Hematopoietic multipotent progenitor cell treated with erythropoietin and hydrocortisone succinate and interleukin-3 and kit ligand, for 6 days (in vitro differentiated cells): ENCODE data around the gene PLP2.
"Not testable (repeated sequence)": the region's sequence is repeated elsewhere in the genome, so short reads cannot be mapped to it uniquely, and the experiment has no call there.

Experiments
- DNase-seq: peaks from one replicate; pipeline ENCODE4 v3.0.0-alpha.2; 2015

The PLP2 gene, protein sequence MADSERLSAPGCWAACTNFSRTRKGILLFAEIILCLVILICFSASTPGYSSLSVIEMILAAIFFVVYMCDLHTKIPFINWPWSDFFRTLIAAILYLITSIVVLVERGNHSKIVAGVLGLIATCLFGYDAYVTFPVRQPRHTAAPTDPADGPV

DNA sequence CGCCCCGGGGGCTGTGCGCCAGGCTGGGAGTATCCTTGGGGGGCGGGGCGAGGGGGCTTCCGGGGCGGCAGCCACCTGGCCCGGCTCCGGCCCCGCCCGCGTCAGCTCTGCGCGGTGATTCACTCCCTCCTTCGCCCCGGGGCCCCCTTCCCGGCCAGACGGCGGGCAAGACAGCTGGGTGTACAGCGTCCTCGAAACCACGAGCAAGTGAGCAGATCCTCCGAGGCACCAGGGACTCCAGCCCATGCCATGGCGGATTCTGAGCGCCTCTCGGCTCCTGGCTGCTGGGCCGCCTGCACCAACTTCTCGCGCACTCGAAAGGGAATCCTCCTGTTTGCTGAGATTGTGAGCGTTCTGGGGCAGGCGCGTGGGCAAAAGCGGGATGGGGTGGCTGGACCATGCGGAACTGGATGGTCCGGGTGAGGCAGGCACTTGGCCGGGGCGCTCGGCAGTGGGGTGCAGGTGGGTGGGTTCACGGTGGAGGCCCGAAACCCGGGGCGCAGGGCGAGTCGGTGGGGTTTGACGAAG lies at the start of gene PLP2:
Gene PLP2 (plus strand): TSS at position 147 of the 528 bp plus-strand sequence. CDS start 103 bp downstream, at position 250.
- DNase-seq: peak; percentile 67

- DNase-seq: no peak
Measured at GRCh38 chrX:49122499-49122898, 49.2 kb upstream of the PLP2 start.

- not testable (repeated sequence) for DNase-seq
Measured at GRCh38 chrX:49127742-49128258, 43.9 kb upstream of the PLP2 start.

DNA sequence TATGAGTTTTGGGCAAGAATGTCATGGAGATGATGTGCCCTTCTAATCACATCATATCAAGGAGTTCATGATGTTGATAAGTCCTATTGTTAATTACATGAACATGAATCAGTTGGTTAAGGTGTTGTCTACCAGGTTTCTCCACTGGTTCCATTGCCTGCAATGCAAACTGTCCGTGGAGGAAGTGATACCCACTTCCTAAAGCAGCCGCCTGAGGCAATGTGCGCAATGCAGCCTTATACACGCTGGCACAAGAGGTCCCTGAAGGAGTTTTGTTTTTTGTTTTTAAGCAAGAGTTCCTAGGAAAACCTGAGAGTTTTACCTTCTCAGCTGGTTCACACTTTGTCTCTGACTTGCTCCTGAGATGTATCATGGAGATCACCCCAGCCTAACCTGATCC lies 42.3 kb upstream of the PLP2 start:
- DNase-seq: peak; percentile 36

DNA sequence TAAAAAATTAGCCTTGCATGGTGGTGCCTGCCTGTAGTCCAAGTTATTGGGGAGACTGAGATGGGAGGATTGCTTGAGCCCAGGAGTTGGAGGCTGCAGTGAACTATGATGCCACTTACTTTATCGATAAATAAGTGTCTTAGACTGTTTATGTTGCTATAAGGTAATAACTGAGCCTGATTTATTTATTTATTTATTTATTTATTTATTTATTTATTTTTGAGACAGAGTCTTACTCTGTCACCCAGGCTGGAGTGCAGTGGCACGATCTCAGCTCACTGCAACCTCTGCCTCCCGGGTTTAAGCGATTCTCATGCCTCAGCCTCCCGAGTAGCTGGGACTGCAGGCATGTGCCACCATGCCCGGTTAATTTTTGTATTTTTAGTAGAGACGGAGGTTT lies 39.4 kb upstream of the PLP2 start:
- DNase-seq: not testable (repeated sequence)

- DNase-seq: no peak
Measured at GRCh38 chrX:49133759-49134158, 37.9 kb upstream of the PLP2 start.

GRCh38 chrX:49137492-49137891 lies 34.2 kb upstream of the PLP2 start:
- no peak for DNase-seq

- DNase-seq: no peak
Measured at GRCh38 chrX:49139713-49140112, 32.0 kb upstream of the PLP2 start.

DNA sequence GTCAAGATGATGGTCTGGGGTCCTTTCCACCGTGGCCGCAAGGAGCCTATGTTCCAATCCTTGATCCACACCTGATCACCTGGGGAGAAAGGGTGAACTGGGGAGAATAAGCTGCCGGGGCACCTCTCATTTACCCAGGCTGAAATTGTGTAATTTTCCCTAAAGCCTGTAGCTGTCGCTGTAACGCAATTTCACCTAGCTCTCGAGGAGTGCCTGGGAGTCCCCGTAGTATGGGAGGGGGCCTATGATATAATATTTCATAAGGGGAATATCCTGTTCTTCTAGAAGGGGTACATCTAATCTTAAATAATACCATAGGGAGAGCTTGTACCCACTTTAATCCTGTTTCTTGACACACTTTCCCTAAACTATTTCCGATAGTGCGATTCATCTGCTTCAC lies 29.4 kb upstream of the PLP2 start:
- DNase-seq: peak; percentile 67

DNA sequence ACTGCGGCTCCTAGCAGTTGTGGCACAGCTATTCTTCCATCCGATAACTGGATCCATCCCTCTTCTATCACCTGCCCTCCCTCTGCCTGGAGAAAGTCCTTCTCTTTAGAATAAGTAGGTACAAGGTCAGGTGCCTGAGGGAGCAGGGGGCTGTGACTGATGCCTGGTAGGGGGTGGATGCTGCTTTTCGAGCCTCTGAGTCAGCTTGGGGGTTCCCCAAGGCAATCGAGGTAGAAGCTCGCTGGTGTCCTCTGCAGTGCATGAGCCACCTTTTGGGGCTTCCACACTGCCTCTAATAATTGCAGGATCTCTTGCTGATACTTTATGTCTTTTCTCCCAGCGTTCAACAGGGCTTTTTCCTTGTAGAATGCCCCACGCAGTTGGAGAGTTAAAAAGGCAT lies 28.5 kb upstream of the PLP2 start:
- not testable (repeated sequence) for DNase-seq

- peak; percentile 35 for DNase-seq
Measured at GRCh38 chrX:49147282-49147681, 24.4 kb upstream of the PLP2 start.

DNA sequence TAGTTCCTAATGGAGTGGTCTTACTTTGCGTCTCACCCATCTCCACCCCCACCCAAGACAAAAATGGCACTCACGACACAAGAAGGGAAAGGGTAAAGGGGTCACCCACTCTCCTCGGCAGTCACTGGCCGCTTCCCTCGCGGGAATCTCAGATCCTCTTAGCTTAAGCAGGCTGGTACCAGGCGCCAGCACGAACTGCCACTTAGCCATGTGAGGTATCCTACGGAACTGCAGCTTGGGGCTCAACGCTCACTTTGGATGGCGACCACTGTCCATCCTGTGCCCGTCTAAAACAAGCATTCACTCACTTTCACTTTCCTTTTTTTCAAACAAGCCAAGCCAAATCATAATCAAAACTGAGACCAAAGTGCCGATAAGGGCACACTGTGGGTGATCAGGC lies 23.8 kb upstream of the PLP2 start:
- peak; percentile 49 for DNase-seq

DNA sequence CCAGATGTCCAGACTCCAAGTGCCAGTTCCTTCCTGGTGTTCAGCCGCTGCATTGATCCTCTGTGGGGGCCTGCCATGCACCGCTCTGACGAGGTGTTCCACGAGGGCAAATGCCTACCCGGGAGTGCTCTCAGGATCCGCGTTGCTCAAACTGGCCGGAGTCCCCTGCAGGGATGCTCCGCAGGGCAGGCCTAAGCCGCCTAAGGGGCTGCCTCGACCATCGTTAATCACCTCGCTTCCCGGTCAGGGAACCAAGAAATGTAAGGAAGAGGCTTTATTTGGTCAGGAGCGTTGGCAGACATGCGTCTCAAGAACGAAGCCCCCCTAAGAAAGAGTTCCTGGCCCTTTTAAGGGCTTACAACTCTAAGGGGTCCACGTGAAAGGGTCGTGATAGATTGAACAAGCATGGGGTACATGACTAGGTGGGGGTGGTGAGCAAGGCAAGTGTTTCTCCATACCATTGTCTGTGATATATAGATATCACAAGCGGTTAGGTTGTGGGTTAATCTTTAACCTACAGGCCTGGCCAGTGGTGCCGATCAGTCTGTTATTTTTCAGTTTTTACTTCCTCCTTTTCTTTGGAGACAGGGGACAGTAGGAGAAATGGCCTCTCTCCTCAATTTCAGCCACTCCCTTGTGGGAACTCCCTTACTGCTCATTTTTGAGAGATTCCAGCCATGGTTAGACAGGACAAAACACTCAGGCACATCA lies 23.2 kb upstream of the PLP2 start:
- DNase-seq: peak; percentile 86

DNA sequence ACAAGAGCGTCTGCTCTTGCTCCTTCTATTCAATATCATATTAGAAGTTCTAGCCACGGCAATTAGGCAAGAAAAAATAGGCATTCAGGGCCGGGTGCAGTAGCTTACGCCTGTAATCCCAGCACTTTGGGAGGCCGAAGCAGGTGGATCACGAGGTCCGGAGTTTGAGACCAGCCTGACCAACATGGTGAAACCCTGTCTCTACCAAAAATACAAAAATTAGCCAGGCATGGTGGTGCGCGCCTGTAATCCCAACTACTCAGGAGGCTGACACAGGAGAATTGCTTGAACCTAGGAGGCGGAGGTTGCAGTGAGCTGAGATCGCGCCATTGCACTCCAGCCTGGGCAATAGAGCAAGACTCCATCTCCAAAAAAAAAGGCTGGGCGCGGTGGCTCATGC lies 22.4 kb upstream of the PLP2 start:
- DNase-seq: not testable (repeated sequence)

GRCh38 chrX:49153467-49153866 lies 18.2 kb upstream of the PLP2 start:
- DNase-seq: no peak

DNA sequence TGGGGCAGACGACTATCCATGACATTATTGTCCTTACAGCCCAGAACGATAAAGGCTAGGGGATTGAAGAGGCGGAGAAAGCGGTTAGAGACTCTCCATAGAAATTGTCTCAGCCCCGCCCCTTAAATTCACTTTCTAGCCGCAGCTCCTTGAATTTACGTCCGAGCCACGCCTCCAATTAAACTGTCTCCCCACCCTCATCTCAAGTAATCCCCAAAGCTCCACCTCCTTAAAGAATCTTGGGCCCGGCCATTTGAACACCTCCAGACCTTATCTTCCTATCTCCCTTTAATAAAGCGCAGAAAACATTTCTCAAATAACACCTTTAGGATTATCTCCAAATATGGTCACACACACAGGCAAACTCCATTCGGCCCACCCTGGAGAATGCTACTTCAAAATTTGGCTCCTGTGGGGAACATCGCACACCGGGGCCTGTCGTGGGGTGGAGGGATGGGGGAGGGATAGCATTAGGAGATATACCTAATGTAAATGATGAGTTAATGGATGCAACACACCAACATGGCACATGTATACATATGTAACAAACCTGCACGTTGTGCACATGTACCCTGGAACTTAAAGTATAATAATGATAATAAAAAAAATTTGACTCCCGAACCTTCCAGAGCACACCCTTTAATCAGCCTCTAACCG lies 16.3 kb upstream of the PLP2 start:
- DNase-seq: peak; percentile 96

GRCh38 chrX:49155900-49156837 lies 15.5 kb upstream of the PLP2 start:
- DNase-seq: peak; percentile 93

- no peak for DNase-seq
Measured at GRCh38 chrX:49157194-49157593, 14.5 kb upstream of the PLP2 start.

DNA sequence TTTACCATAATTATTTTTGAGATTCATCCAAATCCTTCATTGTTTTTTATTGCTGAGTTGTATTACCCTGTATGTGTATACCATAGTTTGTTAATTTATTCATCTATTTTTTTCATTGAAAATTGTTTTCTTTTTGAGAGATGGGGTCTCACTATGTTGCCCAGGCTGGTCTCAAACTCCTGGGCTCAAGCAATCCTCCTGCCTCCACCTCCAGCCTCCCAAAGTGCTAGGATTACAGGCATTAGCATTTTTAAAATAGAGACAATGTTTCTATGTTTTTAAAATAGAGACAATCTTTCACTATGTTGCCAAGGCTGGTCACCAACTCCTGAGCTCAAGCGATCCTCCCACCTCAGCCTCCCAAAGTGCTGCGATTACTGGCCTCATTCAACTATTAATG lies 10.8 kb upstream of the PLP2 start:
- DNase-seq: no peak

GRCh38 chrX:49161632-49162031 lies 10.1 kb upstream of the PLP2 start:
- peak; percentile 52 for DNase-seq

DNA sequence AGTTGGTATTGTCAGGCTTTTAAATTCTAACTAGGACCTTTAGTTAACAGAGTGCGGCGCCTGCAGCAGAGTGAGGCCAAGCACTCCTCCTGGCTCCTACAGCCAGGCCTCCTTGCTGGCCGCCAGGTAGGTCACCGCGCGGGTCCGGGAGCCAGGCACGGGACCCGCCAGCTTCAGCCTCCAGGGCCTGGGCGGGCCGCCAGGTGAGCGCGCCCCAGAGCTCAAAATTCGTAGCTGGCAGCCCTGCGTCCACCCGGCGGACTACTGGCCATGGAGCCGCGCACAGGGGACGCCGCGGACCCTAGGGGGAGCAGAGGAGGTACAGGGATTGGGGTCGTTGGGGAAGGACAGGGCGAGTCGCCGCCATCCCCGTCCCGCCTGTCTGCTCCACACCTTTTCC lies 9.1 kb upstream of the PLP2 start, which contains the start of gene MAGIX:
Gene MAGIX (plus strand): TSS at position 139 of the 400 bp plus-strand sequence. CDS start 132 bp downstream, at position 271.
- no peak for DNase-seq
